Activated naive CD4-positive, alpha-beta T cell treated with anti-CD3 and anti-CD28 coated beads, Interleukin-2, amount 10 ng/mL, durations not matched to agents 5 hours and 36 hours (primary cell): ENCODE measurements around the gene MBD2. TPM values are rescaled to one million over a fixed set of nuclear protein-coding genes. Genes with fewer than 3 reads are reported as not detected.

ENCODE experiments used
- total RNA-seq, 2 experiments: library from RNA; stranded (reverse); gene quantifications; one replicate each; pipeline ENCODE4 v1.2.3, GENCODE V29; 2021

The MBD2 gene, protein sequence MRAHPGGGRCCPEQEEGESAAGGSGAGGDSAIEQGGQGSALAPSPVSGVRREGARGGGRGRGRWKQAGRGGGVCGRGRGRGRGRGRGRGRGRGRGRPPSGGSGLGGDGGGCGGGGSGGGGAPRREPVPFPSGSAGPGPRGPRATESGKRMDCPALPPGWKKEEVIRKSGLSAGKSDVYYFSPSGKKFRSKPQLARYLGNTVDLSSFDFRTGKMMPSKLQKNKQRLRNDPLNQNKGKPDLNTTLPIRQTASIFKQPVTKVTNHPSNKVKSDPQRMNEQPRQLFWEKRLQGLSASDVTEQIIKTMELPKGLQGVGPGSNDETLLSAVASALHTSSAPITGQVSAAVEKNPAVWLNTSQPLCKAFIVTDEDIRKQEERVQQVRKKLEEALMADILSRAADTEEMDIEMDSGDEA
- total RNA-seq, result 10 to 100 TPM; 91.9 to 95.1 TPM

GRCh38 chr18:54224379-54225014, at the start of gene MBD2:
MBD2 (minus strand) TSS chr18:54224669; CDS start chr18:54224559, 110 bp downstream.

Other genes starting within 250 kb of the MBD2 start
- 10 to 100 TPM; 27.5 to 28.3 TPM for gene POLI, start 44.8 kb upstream of the MBD2 start, total RNA-seq
- not detected for gene STARD6, start 133.2 kb upstream of the MBD2 start, total RNA-seq
- 1 to 10 TPM; 7.1 to 8.1 TPM for gene C18orf54, start 133.2 kb upstream of the MBD2 start, total RNA-seq